Karpas-422 (cell line): ENCODE measurements around the gene PTPRS. TPM values are rescaled to one million over a fixed set of nuclear protein-coding genes. Genes with fewer than 3 reads are reported as not detected.

Experiments
- DNase-seq: peaks from one replicate; pipeline ENCODE4 v3.0.0-alpha.2; 2015
- H2AFZ ChIP-seq: fragments of 200-600 bp; sonication (generic); 2 replicates; pipeline ENCODE4 v1.6.1; 2014; ENCODE audit warnings: antibody characterized with exemption, low read length, mixed read lengths
- H3K27ac ChIP-seq: fragments of 200-600 bp; sonication (generic); 2 replicates; pipeline ENCODE4 v1.5.1; 2014; ENCODE audit warnings: mild to moderate bottlenecking, low read length, moderate library complexity
- H3K27me3 ChIP-seq: fragments of 200-600 bp; sonication (generic); 2 replicates; pipeline ENCODE4 v1.6.1; 2014; ENCODE audit warnings: low read length, mixed read lengths
- H3K36me3 ChIP-seq: fragments of 200-600 bp; sonication (generic); 2 replicates; pipeline ENCODE4 v1.6.1; 2014; ENCODE audit warnings: low read length, mixed read lengths; ENCODE audit not compliant: insufficient read depth
- H3K4me1 ChIP-seq: fragments of 200-600 bp; sonication (generic); 2 replicates; pipeline ENCODE4 v1.6.1; 2014; ENCODE audit warnings: mild to moderate bottlenecking, low read length, mixed read lengths
- H3K4me2 ChIP-seq: fragments of 200-600 bp; sonication (generic); 2 replicates; pipeline ENCODE4 v1.6.1; 2014; ENCODE audit warnings: low read length, low read depth, mild to moderate bottlenecking; ENCODE audit not compliant: poor library complexity, severe bottlenecking
- H3K4me3 ChIP-seq: fragments of 200-600 bp; sonication (generic); 2 replicates; pipeline ENCODE4 v1.5.1; 2014; ENCODE audit warnings: mild to moderate bottlenecking, antibody characterized with exemption, low read length, mixed read lengths
- H3K79me2 ChIP-seq: fragments of 200-600 bp; sonication (generic); 2 replicates; pipeline ENCODE4 v1.6.1; 2014; ENCODE audit warnings: mild to moderate bottlenecking, low read length, mixed read lengths
- H3K9ac ChIP-seq: fragments of 200-600 bp; sonication (generic); 2 replicates; pipeline ENCODE4 v1.6.0; 2014; ENCODE audit warnings: low read length
- H3K9me2 ChIP-seq: fragments of 200-600 bp; sonication (generic), shearing (Covaris generic); replicated peaks from 2 replicates; pipeline ENCODE4 v1.6.0; 2014; ENCODE audit warnings: mild to moderate bottlenecking, low read length, moderate library complexity; ENCODE audit not compliant: insufficient read depth
- H3K9me3 ChIP-seq: fragments of 300-700, 200-600 bp; sonication (generic); 2 replicates; pipeline ENCODE4 v1.6.1; 2014; ENCODE audit warnings: low read length, mixed read lengths
- H4K20me1 ChIP-seq: fragments of 200-600 bp; sonication (generic); 2 replicates; pipeline ENCODE4 v1.6.1; 2014; ENCODE audit warnings: mild to moderate bottlenecking, antibody characterized with exemption, low read length, low read depth; ENCODE audit not compliant: insufficient read depth
- total RNA-seq: library from RNA; depleted of rRNA; stranded (reverse); fragments of >200 nt; shearing (Covaris generic); gene quantifications from 2 replicates; pipeline ENCODE4 v1.2.3, GENCODE V29; 2014; ENCODE audit warnings: low replicate concordance

The PTPRS gene
- total RNA-seq, 1 experiment from 2014 or later = 36.6 TPM

GRCh38 chr19:5326545-5326944 is 14.1 kb downstream of the PTPRS start:
- peaks cover 23% of the 10 kb centered on the region for H4K20me1 ChIP-seq
- H3K9me3 ChIP-seq = no peaks in the 10 kb centered on the region
- no peak for DNase-seq
- H3K36me3 ChIP-seq = no peaks in the 10 kb centered on the region
- H3K4me1 ChIP-seq = peaks cover 3% of the 10 kb centered on the region; the same call in 1 of the 2 replicates
- no peak overlapping the region for H3K9ac ChIP-seq
- no peak overlapping the region for H3K27ac ChIP-seq
- no peaks in the 10 kb centered on the region for H3K9me2 ChIP-seq
- H3K79me2 ChIP-seq = no peaks in the 10 kb centered on the region
- H2AFZ ChIP-seq = no peak overlapping the region
- H3K4me2 ChIP-seq = no peak overlapping the region
- no peak overlapping the region for H3K4me3 ChIP-seq
- H3K27me3 ChIP-seq = no peaks in the 10 kb centered on the region

GRCh38 chr19:5324947-5325346 is 15.7 kb downstream of the PTPRS start:
- Histone ChIP-seq H3K9ac (no peak overlapping the region), H3K4me2 (no peak overlapping the region), H3K9me2 (no peaks in the 10 kb centered on the region)

GRCh38 chr19:5323475-5323811 is 17.2 kb downstream of the PTPRS start:
- Histone ChIP-seq H3K9ac (no peak overlapping the region), H3K9me2 (no peaks in the 10 kb centered on the region), H3K27me3 (no peaks in the 10 kb centered on the region), H3K9me3 (no peaks in the 10 kb centered on the region), H4K20me1 (peaks cover 28% of the 10 kb centered on the region), H2AFZ (no peak overlapping the region), H3K27ac (no peak overlapping the region), H3K4me3 (no peak overlapping the region), H3K4me1 (peaks cover 3% of the 10 kb centered on the region; the same call in 1 of the 2 replicates), H3K36me3 (no peaks in the 10 kb centered on the region), H3K79me2 (no peaks in the 10 kb centered on the region), H3K4me2 (no peak overlapping the region)
- no peak for DNase-seq

More at GRCh38 chr19:5324947-5325346, 15.7 kb downstream of the PTPRS start:
- no peaks in the 10 kb centered on the region for H3K27me3 ChIP-seq
- no peaks in the 10 kb centered on the region for H3K36me3 ChIP-seq
- H3K27ac ChIP-seq = no peak overlapping the region
- no peaks in the 10 kb centered on the region for H3K79me2 ChIP-seq
- no peaks in the 10 kb centered on the region for H3K9me3 ChIP-seq
- peaks cover 3% of the 10 kb centered on the region; the same call in 1 of the 2 replicates for H3K4me1 ChIP-seq
- DNase-seq = no peak
- no peak overlapping the region for H2AFZ ChIP-seq
- H3K4me3 ChIP-seq = no peak overlapping the region
- peaks cover 30% of the 10 kb centered on the region for H4K20me1 ChIP-seq

- H2AFZ ChIP-seq = no peak overlapping the region
- no peaks in the 10 kb centered on the region for H3K9me2 ChIP-seq
- no peaks in the 10 kb centered on the region for H3K79me2 ChIP-seq
- H3K27me3 ChIP-seq = no peaks in the 10 kb centered on the region
- DNase-seq = peak; percentile 53
- no peak overlapping the region for H3K9ac ChIP-seq
- peaks cover 3% of the 10 kb centered on the region; the same call in 1 of the 2 replicates for H3K4me1 ChIP-seq
- H3K4me3 ChIP-seq = no peak overlapping the region
- no peak overlapping the region for H3K27ac ChIP-seq
- no peaks in the 10 kb centered on the region for H3K36me3 ChIP-seq
- H3K4me2 ChIP-seq = no peak overlapping the region
- peaks cover 28% of the 10 kb centered on the region for H4K20me1 ChIP-seq
- no peaks in the 10 kb centered on the region for H3K9me3 ChIP-seq
Measured at GRCh38 chr19:5321851-5322681, 18.5 kb downstream of the PTPRS start.

GRCh38 chr19:5321066-5321642 is 19.5 kb downstream of the PTPRS start:
- Histone ChIP-seq H3K36me3 (no peaks in the 10 kb centered on the region), H3K4me2 (no peak overlapping the region), H2AFZ (no peak overlapping the region), H3K27ac (no peak overlapping the region), H4K20me1 (peaks cover 29% of the 10 kb centered on the region), H3K4me3 (no peak overlapping the region), H3K27me3 (no peaks in the 10 kb centered on the region), H3K9me2 (no peaks in the 10 kb centered on the region), H3K79me2 (no peaks in the 10 kb centered on the region), H3K9me3 (no peaks in the 10 kb centered on the region), H3K9ac (no peak overlapping the region), H3K4me1 (peaks cover 3% of the 10 kb centered on the region; the same call in 1 of the 2 replicates)
- DNase-seq = no peak

- no peak overlapping the region for H3K9ac ChIP-seq
- H3K4me2 ChIP-seq = no peak overlapping the region
- no peak overlapping the region for H2AFZ ChIP-seq
- H3K27me3 ChIP-seq = no peaks in the 10 kb centered on the region
- peaks cover 33% of the 10 kb centered on the region for H4K20me1 ChIP-seq
- peaks cover 3% of the 10 kb centered on the region; the same call in 1 of the 2 replicates for H3K4me1 ChIP-seq
- no peak overlapping the region for H3K27ac ChIP-seq
- DNase-seq = no peak
- H3K4me3 ChIP-seq = no peak overlapping the region
- no peaks in the 10 kb centered on the region for H3K36me3 ChIP-seq
- no peaks in the 10 kb centered on the region for H3K9me3 ChIP-seq
- no peaks in the 10 kb centered on the region for H3K9me2 ChIP-seq
- no peaks in the 10 kb centered on the region for H3K79me2 ChIP-seq
Measured at GRCh38 chr19:5319516-5319915, 21.1 kb downstream of the PTPRS start.

GRCh38 chr19:5318306-5318705 is 22.3 kb downstream of the PTPRS start:
- Histone ChIP-seq H3K9me3 (no peaks in the 10 kb centered on the region), H2AFZ (no peak overlapping the region), H3K79me2 (no peaks in the 10 kb centered on the region), H3K4me2 (no peak overlapping the region), H4K20me1 (peaks cover 26% of the 10 kb centered on the region), H3K9me2 (no peaks in the 10 kb centered on the region), H3K4me3 (no peak overlapping the region), H3K9ac (no peak overlapping the region), H3K4me1 (peaks cover 3% of the 10 kb centered on the region; the same call in 1 of the 2 replicates), H3K27me3 (no peaks in the 10 kb centered on the region), H3K27ac (no peak overlapping the region), H3K36me3 (no peaks in the 10 kb centered on the region)
- no peak for DNase-seq

GRCh38 chr19:5317321-5317720 is 23.3 kb downstream of the PTPRS start:
- Histone ChIP-seq H3K9ac (no peak overlapping the region), H3K4me3 (no peak overlapping the region)

More at GRCh38 chr19:5317321-5317720, 23.3 kb downstream of the PTPRS start:
- no peak for DNase-seq
- peaks cover 24% of the 10 kb centered on the region for H4K20me1 ChIP-seq
- no peak overlapping the region for H3K27ac ChIP-seq
- H3K9me2 ChIP-seq = no peaks in the 10 kb centered on the region
- peaks cover 2% of the 10 kb centered on the region; the same call in 1 of the 2 replicates for H3K4me1 ChIP-seq
- H3K9me3 ChIP-seq = no peaks in the 10 kb centered on the region
- no peaks in the 10 kb centered on the region for H3K36me3 ChIP-seq
- no peaks in the 10 kb centered on the region for H3K79me2 ChIP-seq
- H3K27me3 ChIP-seq = no peaks in the 10 kb centered on the region
- H2AFZ ChIP-seq = no peak overlapping the region
- no peak overlapping the region for H3K4me2 ChIP-seq
